Lung (tissue), 12 donors: ENCODE data around the gene TPCN2. TPM values are rescaled to one million over a fixed set of nuclear protein-coding genes. Genes with fewer than 3 reads are reported as not detected.

Source experiments
- ATAC-seq: fragments of 200-7000 bp; cut with Tn5 transposase; one replicate; pipeline ENCODE4 v1.9.1; 2020; ENCODE audit warnings: moderate number of reproducible peaks; ENCODE audit not compliant: insufficient read depth, low FRiP score
- DNase-seq, 3 donors: peaks; one replicate each; pipeline ENCODE4 v3.0.0-alpha.2; 2013 to 2017
- H3K27ac ChIP-seq, 2 donors: one replicate each; pipeline ENCODE4 v1.5.1; 2013; ENCODE audit warnings: mild to moderate bottlenecking in 2 of 2, moderate library complexity in 2 of 2, control low read depth in 1 of 2, inconsistent platforms in 1 of 2, low read depth in 1 of 2, low read length in 1 of 2
- H3K27me3 ChIP-seq, 3 donors: one replicate each; pipeline ENCODE4 v1.5.1; 2013; ENCODE audit warnings: low read length in 2 of 3; ENCODE audit not compliant: control insufficient read depth in 3 of 3, insufficient read depth in 3 of 3
- H3K36me3 ChIP-seq, 4 donors: one replicate each; pipeline ENCODE4 v1.5.1; 2013; ENCODE audit warnings: low read length in 4 of 4, mild to moderate bottlenecking in 1 of 4, moderate library complexity in 1 of 4; ENCODE audit not compliant: control insufficient read depth in 4 of 4, insufficient read depth in 4 of 4
- H3K4me1 ChIP-seq, 5 donors: one replicate each; pipeline ENCODE4 v1.5.1; 2013; ENCODE audit warnings: low read length in 5 of 5, mild to moderate bottlenecking in 2 of 5, moderate library complexity in 1 of 5; ENCODE audit not compliant: control insufficient read depth in 5 of 5, insufficient read depth in 5 of 5
- H3K4me3 ChIP-seq: one replicate; pipeline ENCODE4 v1.5.1; 2013; ENCODE audit warnings: mild to moderate bottlenecking, control low read depth, moderate library complexity
- H3K9ac ChIP-seq, 2 donors: one replicate each; pipeline ENCODE4 v1.5.1; 2013; ENCODE audit warnings: low read length in 2 of 2, control low read depth in 1 of 2; ENCODE audit not compliant: insufficient read depth in 1 of 2
- H3K9me3 ChIP-seq, 4 donors: one replicate each; pipeline ENCODE4 v1.5.1; 2013; ENCODE audit warnings: low read length in 3 of 4, mild to moderate bottlenecking in 1 of 4, moderate library complexity in 1 of 4; ENCODE audit not compliant: control insufficient read depth in 4 of 4, insufficient read depth in 3 of 4
- WGBS, 2 donors: extraction: QIAGEN DNeasy Blood & Tissue Kit; methylation state at CpG; one replicate each; pipeline ENCODE4 v1.1.7; 2013; 5-methylcytosine and 5-hydroxymethylcytosine counted together
- polyA plus RNA-seq, 2 donors: library from polyadenylated mRNA; stranded (reverse); fragments of 200-250 nt; gene quantifications; one replicate each; pipeline ENCODE4 v1.2.1, GENCODE V29; 2013
- total RNA-seq, 2 donors: library from RNA; depleted of rRNA in 1 of 2; stranded (reverse); fragments of >200 nt in 1 of 2; gene quantifications; one replicate each; pipeline ENCODE4 v1.2.1, GENCODE V29; 2014 to 2021
- TF ChIP-seq, protein P1 (sequence below): IDR thresholded peaks from 2 replicates; pipeline ENCODE4 v1.5.1; 2012; ENCODE audit warnings: mild to moderate bottlenecking; ENCODE audit errors: control extremely low read depth, extremely low read depth
- donor health status: control.
- donor health status: control.
- donor health status: Bipolar disorder and iron deficiency.
- donor health status: healthy.
- donor health status: DM: yes; HTN: yes; CAD: no.

TPCN2 gene
- total and polyA plus RNA-seq, 4 donors, result 10.0 to 25.0 (median 14.5) TPM

DNA sequence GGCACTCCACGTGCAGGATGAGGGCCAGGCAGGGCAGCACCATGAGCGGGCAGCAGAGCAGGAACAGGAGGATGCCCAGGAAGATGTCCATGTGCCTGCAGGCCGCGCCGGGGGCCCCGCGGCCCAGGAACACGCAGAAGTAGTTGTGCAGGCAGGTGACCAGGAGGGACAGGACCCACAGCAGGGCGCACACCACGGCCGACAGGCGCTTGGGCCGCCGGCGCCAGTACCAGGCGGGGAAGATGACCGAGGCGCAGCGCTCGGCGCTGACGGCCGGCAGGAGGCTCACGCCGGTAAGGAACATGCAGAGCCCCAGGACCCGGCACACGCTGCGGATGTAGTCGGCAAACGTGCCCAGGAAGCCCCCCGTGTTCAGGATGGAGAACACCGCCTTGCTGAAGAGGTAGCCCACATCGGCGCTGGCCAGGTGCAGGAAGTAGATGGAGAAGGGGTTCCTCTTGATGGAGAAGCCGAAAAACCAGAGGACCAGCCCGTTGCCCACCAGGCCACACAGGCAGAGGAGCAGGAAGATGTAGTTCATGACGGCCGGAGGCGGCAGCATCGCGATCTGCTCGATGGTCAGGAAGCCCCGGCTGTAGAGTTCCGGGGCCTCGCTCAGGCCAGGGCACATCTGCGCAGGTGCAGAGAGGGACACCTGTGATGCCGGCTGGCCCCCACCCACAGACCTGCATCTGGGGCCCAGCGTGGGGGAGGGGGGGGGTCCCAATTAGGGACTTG, 42.9 kb upstream of the TPCN2 start:
- H3K9ac ChIP-seq, result no peak overlapping the region
- peaks cover 0 to 32% (median 4%) of the 10 kb centered on the region in 5 donors for H3K4me1 ChIP-seq
- ATAC-seq (no peak), DNase-seq (no peak)
- peaks cover 0 to 2% (median 0%) of the 10 kb centered on the region in 4 donors for H3K36me3 ChIP-seq
- TF ChIP-seq, protein P1, sequence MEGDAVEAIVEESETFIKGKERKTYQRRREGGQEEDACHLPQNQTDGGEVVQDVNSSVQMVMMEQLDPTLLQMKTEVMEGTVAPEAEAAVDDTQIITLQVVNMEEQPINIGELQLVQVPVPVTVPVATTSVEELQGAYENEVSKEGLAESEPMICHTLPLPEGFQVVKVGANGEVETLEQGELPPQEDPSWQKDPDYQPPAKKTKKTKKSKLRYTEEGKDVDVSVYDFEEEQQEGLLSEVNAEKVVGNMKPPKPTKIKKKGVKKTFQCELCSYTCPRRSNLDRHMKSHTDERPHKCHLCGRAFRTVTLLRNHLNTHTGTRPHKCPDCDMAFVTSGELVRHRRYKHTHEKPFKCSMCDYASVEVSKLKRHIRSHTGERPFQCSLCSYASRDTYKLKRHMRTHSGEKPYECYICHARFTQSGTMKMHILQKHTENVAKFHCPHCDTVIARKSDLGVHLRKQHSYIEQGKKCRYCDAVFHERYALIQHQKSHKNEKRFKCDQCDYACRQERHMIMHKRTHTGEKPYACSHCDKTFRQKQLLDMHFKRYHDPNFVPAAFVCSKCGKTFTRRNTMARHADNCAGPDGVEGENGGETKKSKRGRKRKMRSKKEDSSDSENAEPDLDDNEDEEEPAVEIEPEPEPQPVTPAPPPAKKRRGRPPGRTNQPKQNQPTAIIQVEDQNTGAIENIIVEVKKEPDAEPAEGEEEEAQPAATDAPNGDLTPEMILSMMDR, result no peak
- no peak overlapping the region for H3K4me3 ChIP-seq
- H3K27ac ChIP-seq, result no peak overlapping the region
- no peaks in the 10 kb centered on the region for H3K27me3 ChIP-seq
- 85 to 92% methylated on average over 48 of the region's 48 CpGs for WGBS, 2 donors
- H3K9me3 ChIP-seq, result no peaks in the 10 kb centered on the region

DNA sequence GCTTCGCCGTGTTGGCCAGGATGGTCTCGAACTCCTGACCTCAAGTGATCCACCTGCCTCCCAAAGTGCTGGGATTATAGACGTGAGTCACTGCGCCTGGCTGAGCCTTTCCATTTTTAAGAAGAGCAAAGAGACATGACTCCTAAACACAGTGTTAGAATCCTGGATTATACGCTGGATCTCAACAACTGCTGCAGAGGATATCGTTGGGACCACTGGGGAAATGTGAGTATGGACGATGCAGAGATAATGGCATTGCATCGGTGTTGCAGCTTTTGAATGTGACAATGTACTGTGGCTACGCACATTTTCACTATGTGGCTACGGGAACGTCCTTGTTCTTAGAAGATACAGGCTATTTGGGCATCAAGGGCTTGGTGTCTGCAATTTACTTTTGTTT, 41.9 kb upstream of the TPCN2 start:
- Histone ChIP-seq H3K27me3 (no peaks in the 10 kb centered on the region), H3K27ac (no peak overlapping the region), H3K4me3 (no peak overlapping the region), H3K9me3 (no peaks in the 10 kb centered on the region), H3K4me1 (peaks cover 0 to 35% (median 7%) of the 10 kb centered on the region in 5 donors), H3K9ac (no peak overlapping the region), H3K36me3 (peaks cover 0 to 2% (median 0%) of the 10 kb centered on the region in 4 donors)
- TF ChIP-seq, protein P1, result no peak
- 90 to 94% methylated on average over 12 of the region's 12 CpGs for WGBS, 2 donors
- DNase-seq (no peak), ATAC-seq (no peak)

DNA sequence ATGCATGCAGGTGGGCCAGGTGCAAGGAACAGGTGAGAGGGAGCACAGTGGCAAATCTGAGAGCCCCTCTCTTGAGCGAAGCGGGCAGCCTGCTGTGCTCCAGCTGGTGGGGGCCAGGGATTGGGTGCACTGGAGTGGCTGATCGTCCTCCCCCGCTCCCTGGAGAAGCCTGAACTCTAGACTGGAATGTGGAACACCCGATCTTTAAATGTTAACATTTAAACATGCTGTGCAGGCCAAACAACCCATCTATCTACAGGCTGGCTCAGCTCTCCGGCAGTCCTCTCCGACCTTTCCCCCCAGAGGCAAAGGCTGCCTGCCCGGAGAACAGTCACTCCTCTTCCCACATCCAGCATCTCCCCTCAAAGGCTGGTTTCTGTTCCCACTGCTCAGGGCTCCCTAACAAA, 40.8 kb upstream of the TPCN2 start:
- Histone ChIP-seq H3K36me3 (peaks cover 0 to 2% (median 0%) of the 10 kb centered on the region in 4 donors), H3K9me3 (no peaks in the 10 kb centered on the region), H3K27me3 (no peaks in the 10 kb centered on the region), H3K9ac (no peak overlapping the region), H3K4me3 (no peak overlapping the region), H3K4me1 (peaks cover 0 to 47% (median 7%) of the 10 kb centered on the region in 5 donors), H3K27ac (peak overlapping the region in 1 of 2 donors; percentile 59)
- TF ChIP-seq, protein P1, result no peak
- 49 to 80% methylated on average over 8 of the region's 8 CpGs for WGBS, 2 donors
- ATAC-seq (peak; percentile 2), DNase-seq (peak in 1 of 3 donors; percentile 18)
